Ovary (tissue), 3 donors: Measurements from ENCODE around the gene DMXL1.
"Not testable (repeated sequence)": the region's sequence is repeated elsewhere in the genome, so short reads cannot be mapped to it uniquely, and the experiment has no call there.

Experiments used
- POLR2A ChIP-seq: fragments of 450-650 bp; IDR thresholded peaks from one replicate; pipeline ENCODE4 v1.6.1; 2017; ENCODE audit warnings: antibody characterized with exemption, mild to moderate bottlenecking, moderate library complexity
- TF ChIP-seq, protein P1 (sequence below), 3 donors: fragments of 450-650 bp in 2 of 3; fragments of 200-600 bp in 1 of 3; IDR thresholded peaks; one replicate each; pipeline versions ENCODE4 v1.5.1 to v1.8.0; 2016 to 2022; ENCODE audit warnings: antibody characterized with exemption in 3 of 3, mild to moderate bottlenecking in 1 of 3
- donor health status: DM: no; HTN: no; CAD: no.

GRCh38 chr5:119122474-119122873 lies 51.6 kb downstream of the DMXL1 start:
- TF ChIP-seq, protein P1, sequence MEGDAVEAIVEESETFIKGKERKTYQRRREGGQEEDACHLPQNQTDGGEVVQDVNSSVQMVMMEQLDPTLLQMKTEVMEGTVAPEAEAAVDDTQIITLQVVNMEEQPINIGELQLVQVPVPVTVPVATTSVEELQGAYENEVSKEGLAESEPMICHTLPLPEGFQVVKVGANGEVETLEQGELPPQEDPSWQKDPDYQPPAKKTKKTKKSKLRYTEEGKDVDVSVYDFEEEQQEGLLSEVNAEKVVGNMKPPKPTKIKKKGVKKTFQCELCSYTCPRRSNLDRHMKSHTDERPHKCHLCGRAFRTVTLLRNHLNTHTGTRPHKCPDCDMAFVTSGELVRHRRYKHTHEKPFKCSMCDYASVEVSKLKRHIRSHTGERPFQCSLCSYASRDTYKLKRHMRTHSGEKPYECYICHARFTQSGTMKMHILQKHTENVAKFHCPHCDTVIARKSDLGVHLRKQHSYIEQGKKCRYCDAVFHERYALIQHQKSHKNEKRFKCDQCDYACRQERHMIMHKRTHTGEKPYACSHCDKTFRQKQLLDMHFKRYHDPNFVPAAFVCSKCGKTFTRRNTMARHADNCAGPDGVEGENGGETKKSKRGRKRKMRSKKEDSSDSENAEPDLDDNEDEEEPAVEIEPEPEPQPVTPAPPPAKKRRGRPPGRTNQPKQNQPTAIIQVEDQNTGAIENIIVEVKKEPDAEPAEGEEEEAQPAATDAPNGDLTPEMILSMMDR (IDR thresholded peaks at IDR 0.05), result not testable (repeated sequence)
- not testable (repeated sequence) for TF ChIP-seq POLR2A
